Measurements from ENCODE around the gene CLHC1.
A peak's percentile ranks its signal among the peaks of the same experiment; 100 is the strongest.
"Not testable (repeated sequence)": the region's sequence is repeated elsewhere in the genome, so short reads cannot be mapped to it uniquely, and the experiment has no call there.

Gene CLHC1

DNA sequence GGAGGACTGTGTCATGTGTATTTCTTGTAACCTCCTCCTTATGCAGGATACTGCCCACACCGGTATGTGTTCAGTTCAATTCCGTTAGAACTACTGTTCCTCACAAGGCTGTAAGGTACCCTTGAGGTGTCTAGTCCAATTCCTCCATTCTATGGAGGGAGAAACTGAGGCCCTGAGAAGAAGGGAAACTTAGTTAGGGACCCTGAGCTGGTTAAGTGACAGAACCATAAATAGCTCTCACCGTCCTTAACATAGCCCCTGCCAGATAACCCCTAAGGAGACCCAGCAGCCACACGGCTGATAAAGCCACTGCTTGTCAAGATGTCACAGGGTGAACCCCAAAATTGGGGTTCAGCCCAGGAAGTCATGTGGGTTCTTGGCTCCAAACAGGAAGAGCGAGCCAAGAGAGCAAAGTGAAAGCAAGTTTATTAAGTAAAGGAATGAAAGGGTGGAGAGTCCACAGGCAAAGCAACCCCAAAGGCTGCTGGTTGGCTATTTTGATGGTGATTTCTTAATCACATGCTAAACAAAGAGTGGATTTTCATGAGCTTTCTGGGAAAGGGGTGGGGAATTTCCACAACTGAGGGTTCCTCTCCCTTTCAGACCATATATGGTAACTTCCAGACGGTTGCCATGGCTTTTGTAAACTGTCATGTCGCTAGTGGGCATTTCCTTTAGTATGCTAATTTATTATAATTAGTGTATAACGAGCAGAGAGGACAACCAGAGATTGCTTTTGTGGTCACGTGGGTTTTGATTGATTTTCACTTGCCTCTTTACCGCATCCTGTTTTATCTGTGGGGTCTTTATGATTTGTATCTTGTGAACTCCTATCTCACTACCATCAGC, 98.4 kb downstream of the CLHC1 start:
- TF ChIP-seq EZH2phosphoT487 (IDR thresholded peaks at IDR 0.05; ENCODE audit: borderline replicate concordance), result no peak
- TF ChIP-seq, protein P1, sequence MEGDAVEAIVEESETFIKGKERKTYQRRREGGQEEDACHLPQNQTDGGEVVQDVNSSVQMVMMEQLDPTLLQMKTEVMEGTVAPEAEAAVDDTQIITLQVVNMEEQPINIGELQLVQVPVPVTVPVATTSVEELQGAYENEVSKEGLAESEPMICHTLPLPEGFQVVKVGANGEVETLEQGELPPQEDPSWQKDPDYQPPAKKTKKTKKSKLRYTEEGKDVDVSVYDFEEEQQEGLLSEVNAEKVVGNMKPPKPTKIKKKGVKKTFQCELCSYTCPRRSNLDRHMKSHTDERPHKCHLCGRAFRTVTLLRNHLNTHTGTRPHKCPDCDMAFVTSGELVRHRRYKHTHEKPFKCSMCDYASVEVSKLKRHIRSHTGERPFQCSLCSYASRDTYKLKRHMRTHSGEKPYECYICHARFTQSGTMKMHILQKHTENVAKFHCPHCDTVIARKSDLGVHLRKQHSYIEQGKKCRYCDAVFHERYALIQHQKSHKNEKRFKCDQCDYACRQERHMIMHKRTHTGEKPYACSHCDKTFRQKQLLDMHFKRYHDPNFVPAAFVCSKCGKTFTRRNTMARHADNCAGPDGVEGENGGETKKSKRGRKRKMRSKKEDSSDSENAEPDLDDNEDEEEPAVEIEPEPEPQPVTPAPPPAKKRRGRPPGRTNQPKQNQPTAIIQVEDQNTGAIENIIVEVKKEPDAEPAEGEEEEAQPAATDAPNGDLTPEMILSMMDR (conservative IDR thresholded peaks at IDR 0.05; ENCODE audit: low read length), result no peak
- Histone ChIP-seq H3K79me2 (ENCODE audit: insufficient read depth, low read length) (no peaks in the 10 kb centered on the region), H3F3A (ENCODE audit: low read depth) (no peaks in the 10 kb centered on the region), H2AFZ (ENCODE audit: low read length) (peak overlapping the region; percentile 4), H3K4me1 (ENCODE audit: insufficient read depth, low read length, poor library complexity, severe bottlenecking) (peaks cover 30% of the 10 kb centered on the region), H3K27me3 (ENCODE audit: insufficient read depth, low read length, poor library complexity, severe bottlenecking) (no peaks in the 10 kb centered on the region), H3K9ac (ENCODE audit: low read depth, low read length, poor library complexity, severe bottlenecking) (no peak overlapping the region), H4K20me1 (ENCODE audit: insufficient read depth, low read length, poor library complexity, severe bottlenecking) (no peaks in the 10 kb centered on the region), H3K4me3 (ENCODE audit: low read length, poor library complexity, severe bottlenecking) (peak overlapping the region; percentile 54), H3K4me2 (ENCODE audit: low read depth, low read length, poor library complexity, severe bottlenecking) (peak overlapping the region; percentile 63), H3K9me2 (replicated peaks; ENCODE audit: low read depth, low read length) (no peaks in the 10 kb centered on the region), H3K36me3 (ENCODE audit: insufficient read depth, low read length) (no peaks in the 10 kb centered on the region), H3K9me3 (ENCODE audit: insufficient read depth, low read depth, low read length) (no peaks in the 10 kb centered on the region)

DNA sequence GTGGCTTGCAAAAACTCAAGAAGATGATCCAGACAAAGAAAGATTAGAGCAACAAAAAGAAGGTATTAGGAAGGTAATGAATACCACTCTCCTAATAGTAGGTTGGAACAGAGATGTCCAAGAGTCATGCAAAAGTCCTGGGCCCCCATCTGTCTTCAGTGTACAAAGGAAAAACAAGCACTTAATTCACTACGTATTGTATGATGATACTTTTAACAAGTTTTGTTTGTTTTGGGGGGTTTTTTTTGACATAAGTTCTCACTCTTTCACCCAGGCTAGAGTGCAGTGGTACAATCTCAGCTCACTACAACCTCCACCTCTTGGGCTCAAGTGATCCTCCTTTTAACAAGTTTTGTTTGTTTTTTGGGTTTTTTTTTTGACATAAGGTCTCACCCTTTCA, 101.2 kb downstream of the CLHC1 start:
- TF ChIP-seq EZH2phosphoT487 (IDR thresholded peaks at IDR 0.05; ENCODE audit: borderline replicate concordance), result no peak
- TF ChIP-seq, protein P1 (conservative IDR thresholded peaks at IDR 0.05; ENCODE audit: low read length), result no peak

DNA sequence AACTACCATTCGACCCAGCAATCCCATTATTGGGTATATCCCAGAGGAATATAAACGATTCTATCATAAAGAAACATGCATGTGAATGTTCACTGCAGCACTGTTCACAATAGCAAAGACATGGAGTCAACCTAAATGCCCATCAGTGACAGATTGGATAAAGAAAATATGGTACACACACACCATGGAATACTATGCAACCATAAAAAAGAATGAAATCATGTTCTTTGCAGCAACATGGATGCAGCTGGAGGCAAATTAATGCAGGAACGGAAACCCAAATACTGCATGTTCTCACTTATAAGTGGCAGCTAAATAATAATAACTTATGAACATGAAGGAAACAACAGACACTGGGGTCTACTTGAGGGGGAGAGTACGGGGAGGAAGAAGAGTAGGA, 105.5 kb downstream of the CLHC1 start:
- H3K4me2 ChIP-seq (ENCODE audit: low read depth, low read length, poor library complexity, severe bottlenecking); H3K4me1 ChIP-seq (ENCODE audit: insufficient read depth, low read length, poor library complexity, severe bottlenecking); H2AFZ ChIP-seq (ENCODE audit: low read length); H3K36me3 ChIP-seq (ENCODE audit: insufficient read depth, low read length); H3K79me2 ChIP-seq (ENCODE audit: insufficient read depth, low read length); H3K9ac ChIP-seq (ENCODE audit: low read depth, low read length, poor library complexity, severe bottlenecking); H3F3A ChIP-seq (ENCODE audit: low read depth); H3K9me2 ChIP-seq (replicated peaks; ENCODE audit: low read depth, low read length); H3K9me3 ChIP-seq (ENCODE audit: insufficient read depth, low read depth, low read length); H3K4me3 ChIP-seq (ENCODE audit: low read length, poor library complexity, severe bottlenecking); H3K27me3 ChIP-seq (ENCODE audit: insufficient read depth, low read length, poor library complexity, severe bottlenecking); H4K20me1 ChIP-seq (ENCODE audit: insufficient read depth, low read length, poor library complexity, severe bottlenecking): not testable (repeated sequence)

More for the DNA sequence above, 101.2 kb downstream of the CLHC1 start:
- H3K4me1 ChIP-seq (ENCODE audit: insufficient read depth, low read length, poor library complexity, severe bottlenecking), result peaks cover 20% of the 10 kb centered on the region
- no peaks in the 10 kb centered on the region for H4K20me1 ChIP-seq (ENCODE audit: insufficient read depth, low read length, poor library complexity, severe bottlenecking)
- H3K9me2 ChIP-seq (replicated peaks; ENCODE audit: low read depth, low read length), result no peaks in the 10 kb centered on the region
- H3K4me2 ChIP-seq (ENCODE audit: low read depth, low read length, poor library complexity, severe bottlenecking), result no peak overlapping the region
- no peak overlapping the region for H2AFZ ChIP-seq (ENCODE audit: low read length)
- H3K79me2 ChIP-seq (ENCODE audit: insufficient read depth, low read length), result no peaks in the 10 kb centered on the region
- H3K36me3 ChIP-seq (ENCODE audit: insufficient read depth, low read length), result no peaks in the 10 kb centered on the region
- H3K4me3 ChIP-seq (ENCODE audit: low read length, poor library complexity, severe bottlenecking), result no peak overlapping the region
- H3F3A ChIP-seq (ENCODE audit: low read depth), result no peaks in the 10 kb centered on the region
- H3K27me3 ChIP-seq (ENCODE audit: insufficient read depth, low read length, poor library complexity, severe bottlenecking), result no peaks in the 10 kb centered on the region
- no peak overlapping the region for H3K9ac ChIP-seq (ENCODE audit: low read depth, low read length, poor library complexity, severe bottlenecking)
- no peaks in the 10 kb centered on the region for H3K9me3 ChIP-seq (ENCODE audit: insufficient read depth, low read depth, low read length)
